ENCODE data around the gene MYLK4.

The MYLK4 gene

DNA sequence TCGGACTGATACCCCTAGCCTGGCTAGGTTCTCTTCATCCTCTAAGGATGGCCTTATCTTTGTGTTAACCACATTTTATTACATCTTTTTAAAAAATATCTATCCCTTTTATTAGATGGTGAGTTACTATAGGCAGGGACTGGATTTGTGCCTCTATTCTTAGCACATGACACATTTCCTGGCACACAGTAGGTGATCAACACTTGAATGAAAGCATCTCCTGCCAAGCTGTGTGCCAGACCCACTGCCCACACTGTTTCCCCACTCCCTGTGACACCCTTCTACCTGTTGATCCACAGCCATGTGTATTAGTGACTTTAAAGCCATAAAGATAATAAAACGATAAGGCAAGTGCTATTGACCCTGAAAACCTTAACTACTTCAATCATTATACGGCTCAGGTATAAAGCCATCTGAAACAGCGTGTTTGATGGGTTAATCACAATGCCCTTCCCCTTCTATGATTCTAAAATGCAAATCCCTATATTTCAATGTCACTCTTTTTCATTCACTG is 73.6 kb downstream of the MYLK4 start:
- CTCF ChIA-PET = no interaction called here
- Mint-ChIP-seq H3K4me3 (no peak overlapping the region), H3K4me1 (no peaks in the 10 kb centered on the region), H3K9me3 (no peaks in the 10 kb centered on the region), H3K36me3 (no peaks in the 10 kb centered on the region), H3K27ac (no peak overlapping the region), H3K27me3 (peaks cover 3% of the 10 kb centered on the region)
- DNase-seq = no peak

DNA sequence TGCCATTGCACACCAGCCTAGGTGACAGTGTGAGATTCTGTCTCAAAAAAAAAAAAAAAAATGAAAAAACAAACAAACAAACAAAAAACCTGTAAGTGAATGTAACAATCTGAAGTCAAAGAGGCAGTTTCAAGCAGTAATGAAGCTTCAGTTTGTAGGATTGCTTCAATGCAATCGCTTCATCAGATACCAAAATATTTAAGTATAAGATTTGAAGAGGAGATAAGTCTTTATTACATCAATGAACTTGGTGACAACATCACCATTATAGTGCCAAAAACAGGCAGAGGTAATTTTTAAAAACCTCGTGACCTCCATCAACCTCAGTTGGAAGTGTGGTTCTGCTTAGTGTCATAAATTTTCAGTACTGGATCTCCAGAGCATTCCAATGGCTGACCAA is 74.7 kb downstream of the MYLK4 start:
- Mint-ChIP-seq H3K36me3 (no peaks in the 10 kb centered on the region), H3K27ac (no peak overlapping the region), H3K4me3 (no peak overlapping the region), H3K27me3 (peaks cover 3% of the 10 kb centered on the region), H3K9me3 (no peaks in the 10 kb centered on the region), H3K4me1 (no peaks in the 10 kb centered on the region)
- CTCF ChIA-PET = no interaction called here
- DNase-seq = no peak

DNA sequence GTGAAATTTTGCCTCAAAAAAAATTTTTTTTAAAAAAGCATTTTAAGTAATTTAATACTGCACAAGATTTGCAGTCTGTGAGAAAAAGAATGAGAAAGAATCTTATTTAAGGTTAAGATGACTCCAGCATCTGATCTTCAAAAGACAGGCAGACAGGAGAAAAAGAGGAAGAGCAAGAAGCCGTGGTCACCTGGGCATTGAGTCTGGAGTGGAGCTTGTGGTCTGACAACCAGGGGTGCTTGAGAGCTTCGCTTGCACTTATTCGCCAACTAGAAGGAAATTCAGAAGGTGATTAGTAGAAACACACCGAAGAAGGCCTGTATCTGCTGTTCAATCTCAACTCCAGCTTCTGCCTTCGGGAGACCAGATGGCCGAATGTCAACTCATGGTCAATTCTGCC is 75.9 kb downstream of the MYLK4 start:
- no peaks in the 10 kb centered on the region for H3K9me3 Mint-ChIP-seq
- H3K36me3 Mint-ChIP-seq = no peaks in the 10 kb centered on the region
- H3K27ac Mint-ChIP-seq = no peak overlapping the region
- CTCF ChIA-PET = no interaction called here
- no peaks in the 10 kb centered on the region for H3K4me1 Mint-ChIP-seq
- no peak for DNase-seq
- peaks cover 3% of the 10 kb centered on the region for H3K27me3 Mint-ChIP-seq
- no peak overlapping the region for H3K4me3 Mint-ChIP-seq

DNA sequence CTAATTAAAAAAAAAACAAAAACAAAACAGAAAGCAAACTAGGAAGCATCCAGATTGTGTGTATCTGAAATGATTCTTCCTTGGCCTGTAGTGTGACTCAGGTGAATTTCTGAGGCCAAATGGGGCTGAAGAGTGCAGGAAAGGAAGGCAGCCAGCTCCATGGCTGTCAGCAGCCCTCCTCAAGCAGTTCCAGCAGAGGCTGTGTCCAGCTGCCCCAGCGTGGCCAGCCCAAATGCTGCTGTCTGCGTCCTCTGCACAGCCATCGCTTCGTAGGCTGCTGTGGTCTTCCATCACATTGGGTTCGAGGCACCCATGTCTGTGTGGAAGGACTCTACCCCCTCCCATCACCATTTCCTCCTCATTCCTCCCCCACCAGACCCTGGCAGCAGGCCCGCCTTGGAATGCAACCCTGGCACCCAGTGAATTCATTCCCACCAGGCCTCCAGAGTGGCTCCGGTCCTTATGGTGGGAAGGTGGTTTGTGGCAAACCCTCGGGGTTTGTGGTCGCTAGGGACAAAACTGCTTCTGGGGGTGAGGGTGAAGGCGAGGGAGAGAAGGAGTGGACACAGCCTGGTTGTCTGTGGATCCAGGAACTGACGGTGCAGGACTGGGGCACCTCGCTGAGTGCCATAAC is 81.5 kb downstream of the MYLK4 start:
- CTCF ChIA-PET = no interaction called here
- Mint-ChIP-seq H3K27me3 (no peaks in the 10 kb centered on the region), H3K27ac (no peak overlapping the region), H3K4me1 (no peaks in the 10 kb centered on the region), H3K36me3 (no peaks in the 10 kb centered on the region), H3K9me3 (no peaks in the 10 kb centered on the region), H3K4me3 (no peak overlapping the region)
- no peak for DNase-seq

DNA sequence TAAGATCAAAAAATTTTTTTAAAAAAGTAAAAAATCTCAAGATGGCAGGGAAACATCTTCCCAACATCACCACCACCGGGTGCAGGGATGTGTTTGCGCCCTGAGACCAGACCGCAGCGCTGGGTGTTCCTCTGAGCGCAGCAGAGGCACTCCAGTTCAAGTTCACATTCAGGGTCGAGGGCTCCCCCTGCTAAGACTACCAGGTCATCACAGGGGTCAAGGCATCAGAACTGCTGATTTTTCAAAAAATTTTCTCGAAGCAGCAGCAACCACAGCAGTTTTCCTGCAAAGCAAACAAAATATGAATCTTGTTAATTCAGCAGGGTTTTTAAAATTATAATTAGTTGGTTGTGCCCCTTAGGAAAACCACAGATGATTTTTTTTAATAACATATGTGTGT is 83.1 kb downstream of the MYLK4 start:
- Mint-ChIP-seq H3K4me1 (no peaks in the 10 kb centered on the region), H3K36me3 (no peaks in the 10 kb centered on the region), H3K27me3 (no peaks in the 10 kb centered on the region), H3K9me3 (no peaks in the 10 kb centered on the region), H3K27ac (no peak overlapping the region), H3K4me3 (no peak overlapping the region)
- no peak for DNase-seq
- CTCF ChIA-PET = no interaction called here

DNA sequence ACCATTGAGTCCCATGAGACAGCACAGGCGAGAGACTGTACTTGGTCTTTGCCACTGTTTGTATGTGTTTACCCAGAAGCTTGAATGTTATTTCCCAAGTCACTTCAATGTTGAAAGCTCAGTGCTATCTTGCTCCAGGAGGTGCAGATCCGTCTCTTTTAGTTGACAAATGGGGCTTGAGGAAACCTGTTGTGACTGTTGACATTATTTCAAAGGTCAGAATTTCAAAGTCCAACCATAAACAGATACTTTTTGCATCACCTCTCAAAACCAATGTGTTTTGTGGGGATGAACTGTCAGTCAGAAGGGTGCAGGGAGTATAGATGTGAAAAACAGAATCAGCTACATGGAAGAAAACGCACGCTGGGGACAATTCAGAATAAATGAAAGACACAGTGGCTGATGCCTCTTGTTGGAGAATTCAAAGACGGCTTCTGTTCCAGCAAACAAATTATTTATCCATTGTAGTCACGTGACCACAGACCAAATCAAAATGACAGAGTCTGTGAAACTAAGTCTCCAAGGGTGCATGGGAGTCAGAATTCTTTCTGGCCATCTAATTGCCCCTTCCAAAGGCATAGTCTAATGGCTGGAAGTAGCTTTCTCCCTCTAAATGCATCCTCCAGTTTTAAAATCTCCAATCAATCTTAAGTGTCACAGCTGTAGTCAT is 83.7 kb downstream of the MYLK4 start:
- DNase-seq = no peak
- H3K9me3 Mint-ChIP-seq = no peaks in the 10 kb centered on the region
- CTCF ChIA-PET = interaction anchor here (0.5 to 0.7 kb wide), 2 partner anchors 13 to 1482 kb away, joined by 3 read pairs; no protein-coding TSS in a partner anchor
- H3K36me3 Mint-ChIP-seq = no peaks in the 10 kb centered on the region
- no peaks in the 10 kb centered on the region for H3K4me1 Mint-ChIP-seq
- no peaks in the 10 kb centered on the region for H3K27me3 Mint-ChIP-seq
- no peak overlapping the region for H3K27ac Mint-ChIP-seq
- no peak overlapping the region for H3K4me3 Mint-ChIP-seq

DNA sequence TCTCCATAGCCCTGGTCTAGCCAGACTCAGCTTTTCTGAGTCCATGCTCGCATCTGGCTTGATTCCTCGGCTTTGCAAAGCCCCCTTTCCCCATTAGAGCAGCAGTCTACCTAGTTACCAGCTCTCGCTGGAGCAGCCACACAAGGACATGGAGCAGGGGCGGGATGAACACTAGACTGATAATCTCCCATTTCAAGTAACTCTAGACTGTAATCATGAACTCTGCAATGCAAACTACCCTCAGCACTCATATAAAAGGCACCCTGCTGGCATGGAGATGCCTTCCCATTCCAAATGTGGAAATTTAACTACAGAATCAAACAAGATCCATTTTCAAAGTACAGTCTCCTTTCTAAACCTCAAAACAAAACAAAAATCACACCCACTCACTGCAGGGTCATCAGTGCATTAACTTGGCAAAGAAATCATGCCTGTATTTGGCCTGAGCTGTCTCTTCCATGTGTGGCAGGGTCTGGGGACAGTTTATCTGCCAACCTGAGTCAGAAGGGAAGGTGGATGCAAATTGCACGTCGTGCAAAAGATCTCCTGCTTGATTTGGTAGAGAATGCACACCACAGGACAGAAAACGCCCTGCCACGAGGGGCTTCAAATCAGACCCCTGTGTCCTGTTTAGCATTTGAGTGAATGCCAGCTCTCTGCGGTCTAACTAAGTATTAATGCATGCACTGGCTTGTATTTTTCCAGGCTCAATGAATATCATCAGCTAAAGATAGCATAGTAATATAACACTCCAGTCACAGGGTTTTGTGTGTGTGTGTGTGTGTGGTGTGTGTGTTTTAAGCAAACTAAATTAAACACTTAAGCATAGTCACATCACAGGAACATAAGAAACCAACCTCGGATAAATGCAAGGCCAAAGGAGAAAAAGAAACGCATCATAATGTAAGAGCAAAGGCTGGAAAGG is 85.3 kb downstream of the MYLK4 start:
- Mint-ChIP-seq H3K36me3 (no peaks in the 10 kb centered on the region), H3K9me3 (no peaks in the 10 kb centered on the region), H3K27me3 (peaks cover 6% of the 10 kb centered on the region), H3K4me3 (no peak overlapping the region), H3K27ac (no peak overlapping the region), H3K4me1 (no peaks in the 10 kb centered on the region)
- DNase-seq = no peak
- CTCF ChIA-PET = no interaction called here

DNA sequence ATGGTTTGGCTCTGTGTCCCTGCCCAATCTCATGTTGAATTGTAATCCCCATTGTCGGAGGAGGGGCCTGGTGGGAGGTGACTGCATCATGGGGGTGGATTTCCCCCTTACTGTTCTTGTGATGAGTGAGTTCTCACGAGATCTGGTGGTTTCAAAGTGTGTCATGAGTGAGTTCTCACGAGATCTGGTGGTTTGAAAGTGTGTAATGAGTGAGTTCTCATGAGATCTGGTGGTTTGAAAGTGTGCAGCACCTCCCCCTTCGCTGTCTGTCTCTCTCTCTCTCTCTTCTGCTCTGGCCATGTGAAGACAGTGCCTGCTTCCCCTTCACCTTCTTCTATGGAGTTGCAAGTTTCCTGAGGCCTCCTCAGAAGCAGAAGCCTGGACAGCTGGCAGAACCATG is 87.6 kb downstream of the MYLK4 start:
- H3K27me3 Mint-ChIP-seq = peaks cover 6% of the 10 kb centered on the region
- no peak overlapping the region for H3K27ac Mint-ChIP-seq
- no peaks in the 10 kb centered on the region for H3K4me1 Mint-ChIP-seq
- H3K9me3 Mint-ChIP-seq = no peaks in the 10 kb centered on the region
- CTCF ChIA-PET = interaction anchor here (0.5 to 1.2 kb wide), 2 partner anchors 30 to 559 kb away, joined by 3 read pairs; no protein-coding TSS in a partner anchor
- H3K4me3 Mint-ChIP-seq = no peak overlapping the region
- H3K36me3 Mint-ChIP-seq = no peaks in the 10 kb centered on the region
- DNase-seq = no peak

DNA sequence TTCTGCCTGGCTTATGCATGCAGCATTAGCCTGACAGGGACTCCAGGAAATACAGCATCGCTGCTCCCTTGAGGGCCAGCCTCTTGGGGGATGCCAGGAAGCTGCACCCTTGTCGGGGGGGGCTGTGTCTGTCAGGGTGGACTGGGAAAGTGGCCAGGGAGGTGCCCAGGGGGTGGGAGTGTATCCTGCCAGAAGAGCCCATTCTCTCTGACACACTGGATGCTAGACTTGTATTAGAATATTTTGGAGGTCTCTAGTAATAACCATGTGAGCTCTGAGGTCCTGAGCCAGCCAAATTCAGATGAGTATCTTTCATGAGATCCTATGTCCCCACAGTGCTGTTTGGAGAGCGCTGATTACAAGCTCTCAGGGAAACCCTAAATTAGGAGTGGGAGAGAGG is 89.1 kb downstream of the MYLK4 start:
- Mint-ChIP-seq H3K27ac (no peak overlapping the region), H3K4me3 (no peak overlapping the region), H3K4me1 (no peaks in the 10 kb centered on the region), H3K27me3 (peaks cover 6% of the 10 kb centered on the region), H3K9me3 (no peaks in the 10 kb centered on the region), H3K36me3 (no peaks in the 10 kb centered on the region)
- DNase-seq = no peak
- CTCF ChIA-PET = no interaction called here

DNA sequence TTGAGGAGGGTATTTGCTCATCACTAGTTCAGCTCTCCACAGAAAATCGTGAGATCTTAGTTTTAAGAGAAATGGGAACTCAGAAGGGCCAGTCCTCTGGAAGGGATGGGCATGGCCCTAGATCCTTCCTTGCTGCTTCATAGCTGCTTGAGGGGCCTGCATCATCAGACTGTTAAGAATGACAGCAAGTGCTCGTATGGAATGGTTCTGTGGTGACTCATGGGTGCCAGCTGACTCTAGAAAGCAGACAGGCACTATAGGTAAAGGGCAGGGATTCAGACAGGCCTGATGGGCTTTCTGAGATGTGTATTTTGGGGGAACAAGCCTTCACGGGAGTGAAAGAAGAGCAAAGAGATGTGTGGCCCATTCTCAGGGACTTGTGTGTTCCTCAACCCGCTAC is 90.8 kb downstream of the MYLK4 start:
- H3K4me1 Mint-ChIP-seq = no peaks in the 10 kb centered on the region
- no peak overlapping the region for H3K27ac Mint-ChIP-seq
- no peak for DNase-seq
- H3K36me3 Mint-ChIP-seq = no peaks in the 10 kb centered on the region
- no peak overlapping the region for H3K4me3 Mint-ChIP-seq
- CTCF ChIA-PET = no interaction called here
- no peaks in the 10 kb centered on the region for H3K9me3 Mint-ChIP-seq
- peaks cover 6% of the 10 kb centered on the region for H3K27me3 Mint-ChIP-seq

DNA sequence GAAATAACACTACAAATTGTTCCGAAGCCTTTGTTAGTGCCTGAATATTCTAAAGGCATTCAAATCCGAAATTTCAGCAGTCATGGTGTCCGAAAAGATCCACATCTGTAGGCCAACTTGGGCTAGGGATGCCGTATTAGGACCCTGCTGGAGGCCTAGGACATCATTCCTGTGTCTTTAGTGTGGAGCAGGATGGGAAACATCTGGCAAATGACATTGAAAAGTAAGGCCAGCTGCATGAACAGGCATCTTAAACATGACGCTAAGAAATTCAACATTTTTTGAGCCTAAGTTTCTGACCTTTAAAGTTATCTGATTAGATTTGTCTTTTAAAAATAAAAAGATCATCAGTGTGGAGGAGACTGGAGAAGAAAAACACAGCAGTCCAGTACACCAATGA is 91.3 kb downstream of the MYLK4 start:
- DNase-seq = no peak
- Mint-ChIP-seq H3K4me1 (no peaks in the 10 kb centered on the region), H3K4me3 (no peak overlapping the region), H3K36me3 (no peaks in the 10 kb centered on the region), H3K9me3 (no peaks in the 10 kb centered on the region), H3K27me3 (peaks cover 6% of the 10 kb centered on the region), H3K27ac (no peak overlapping the region)
- CTCF ChIA-PET = no interaction called here

DNA sequence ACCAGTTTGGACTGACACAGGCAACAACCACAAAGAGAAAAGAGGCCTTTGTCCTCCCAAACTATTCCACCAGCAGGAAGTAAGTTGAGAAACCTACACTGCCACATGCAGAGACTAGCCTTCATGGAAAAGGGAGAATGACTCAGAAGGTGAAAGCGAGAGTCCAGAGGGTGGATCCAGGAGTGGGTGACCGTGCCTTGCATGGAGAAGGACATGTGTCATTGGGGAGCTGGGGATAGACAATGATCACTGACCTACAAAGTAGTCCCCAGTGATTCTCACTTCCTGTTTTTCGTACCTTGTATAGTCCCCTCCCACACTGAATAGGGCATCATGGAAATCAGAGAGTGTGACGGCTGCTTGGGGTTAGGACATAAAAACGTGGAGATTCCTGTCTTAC is 91.9 kb downstream of the MYLK4 start:
- Mint-ChIP-seq H3K36me3 (no peaks in the 10 kb centered on the region), H3K27me3 (peaks cover 6% of the 10 kb centered on the region), H3K4me3 (no peak overlapping the region), H3K9me3 (no peaks in the 10 kb centered on the region), H3K27ac (no peak overlapping the region), H3K4me1 (no peaks in the 10 kb centered on the region)
- CTCF ChIA-PET = no interaction called here
- no peak for DNase-seq

DNA sequence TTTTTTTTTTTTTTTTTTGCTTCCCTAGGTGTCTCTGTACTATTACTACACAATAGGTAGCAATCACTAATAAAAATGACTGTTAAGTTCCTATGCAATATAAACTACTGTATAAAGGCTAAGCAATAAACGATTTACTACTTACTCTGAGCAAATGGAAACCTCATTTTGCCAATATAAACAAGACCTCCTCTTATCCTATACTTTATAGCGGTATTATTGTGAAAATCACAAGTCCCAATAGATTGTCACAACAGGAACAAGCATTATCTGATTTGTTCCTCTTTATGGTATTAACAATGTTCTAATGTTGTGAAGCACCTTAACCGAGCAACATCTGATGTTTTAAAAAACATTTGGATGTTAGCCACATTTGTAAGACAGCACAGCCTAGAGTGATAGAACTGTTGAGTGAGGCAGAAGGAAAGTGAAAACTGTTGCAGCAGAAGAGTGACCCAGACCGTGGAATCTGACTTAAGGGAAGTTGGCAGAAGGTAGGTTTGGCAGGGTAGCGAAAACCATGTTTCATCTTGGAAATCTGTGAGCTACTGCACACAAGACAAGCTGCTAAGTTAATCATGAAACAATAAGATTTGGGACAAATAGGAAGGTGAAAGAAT is 94.2 kb downstream of the MYLK4 start:
- peaks cover 14% of the 10 kb centered on the region for H3K27me3 Mint-ChIP-seq
- H3K27ac Mint-ChIP-seq = no peak overlapping the region
- H3K9me3 Mint-ChIP-seq = no peaks in the 10 kb centered on the region
- CTCF ChIA-PET = no interaction called here
- no peak for DNase-seq
- no peaks in the 10 kb centered on the region for H3K36me3 Mint-ChIP-seq
- H3K4me3 Mint-ChIP-seq = no peak overlapping the region
- no peaks in the 10 kb centered on the region for H3K4me1 Mint-ChIP-seq

DNA sequence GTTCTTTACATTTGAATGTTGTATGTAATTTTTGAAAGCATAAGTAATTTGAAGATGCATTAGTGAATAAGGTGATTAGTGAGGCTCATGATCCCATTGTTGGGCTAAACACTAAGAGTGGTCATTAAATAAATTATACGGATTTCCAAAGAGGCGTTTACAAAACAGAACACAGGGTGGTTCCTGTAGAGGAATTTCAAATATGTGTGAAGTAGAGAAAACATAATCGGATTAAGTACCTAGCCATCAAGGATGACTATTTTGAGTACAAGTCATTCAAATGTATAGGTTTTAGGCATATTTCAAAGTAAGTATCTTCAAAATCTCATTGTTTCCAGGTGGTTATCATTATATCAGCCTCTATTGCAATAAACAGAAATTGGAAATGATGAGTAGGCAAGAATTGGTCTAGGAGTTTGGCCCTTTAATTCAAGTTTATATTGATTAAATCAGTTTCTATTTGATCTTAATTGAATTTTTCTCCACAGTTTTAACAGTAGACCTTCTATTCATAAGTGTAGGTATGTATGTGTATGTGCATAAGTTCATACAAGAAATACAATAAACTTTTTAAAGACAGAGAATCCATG is 94.8 kb downstream of the MYLK4 start:
- Mint-ChIP-seq H3K27me3 (peaks cover 9% of the 10 kb centered on the region), H3K4me3 (no peak overlapping the region), H3K9me3 (no peaks in the 10 kb centered on the region), H3K4me1 (no peaks in the 10 kb centered on the region), H3K36me3 (no peaks in the 10 kb centered on the region), H3K27ac (no peak overlapping the region)
- CTCF ChIA-PET = no interaction called here
- DNase-seq = no peak
